Putamen (tissue), 1 donor: ENCODE measurements around the gene ANKRD53.
"Not testable (repeated sequence)": the region's sequence is repeated elsewhere in the genome, so short reads cannot be mapped to it uniquely, and the experiment has no call there.

ENCODE experiments used
- DNase-seq: peaks from one replicate; pipeline ENCODE4 v3.0.0-alpha.2; 2016; ENCODE audit warnings: low spot score

The ANKRD53 gene

GRCh38 chr2:71011786-71012185, 33.4 kb downstream of the ANKRD53 start:
- not testable (repeated sequence) for DNase-seq

GRCh38 chr2:71018625-71019024, 40.2 kb downstream of the ANKRD53 start:
- no peak for DNase-seq

GRCh38 chr2:71019989-71020388, 41.6 kb downstream of the ANKRD53 start:
- DNase-seq: not testable (repeated sequence)

GRCh38 chr2:71021394-71021793, 43.0 kb downstream of the ANKRD53 start:
- DNase-seq: not testable (repeated sequence)

GRCh38 chr2:71023553-71024243, 45.3 kb downstream of the ANKRD53 start:
- not testable (repeated sequence) for DNase-seq
